ENCODE results near the gene NDUFS1.

The NDUFS1 gene

GRCh38 chr2:206075113-206075512 lies 84.1 kb downstream of the NDUFS1 start:
- Histone ChIP-seq H3K27me3 (no peaks in the 10 kb centered on the region), H3K27ac (no peak overlapping the region), H3K36me3 (peaks cover 8% of the 10 kb centered on the region), H3K4me3 (ENCODE audit: low read depth in 1 of 2, low read length in 1 of 2) (no peak overlapping the region), H3K9me3 (no peaks in the 10 kb centered on the region), H3K4me1 (ENCODE audit: control insufficient read depth in 1 of 2, insufficient read depth in 1 of 2, low read depth in 1 of 2, low read length in 1 of 2) (no peaks in the 10 kb centered on the region)
- TF ChIP-seq, protein P1, sequence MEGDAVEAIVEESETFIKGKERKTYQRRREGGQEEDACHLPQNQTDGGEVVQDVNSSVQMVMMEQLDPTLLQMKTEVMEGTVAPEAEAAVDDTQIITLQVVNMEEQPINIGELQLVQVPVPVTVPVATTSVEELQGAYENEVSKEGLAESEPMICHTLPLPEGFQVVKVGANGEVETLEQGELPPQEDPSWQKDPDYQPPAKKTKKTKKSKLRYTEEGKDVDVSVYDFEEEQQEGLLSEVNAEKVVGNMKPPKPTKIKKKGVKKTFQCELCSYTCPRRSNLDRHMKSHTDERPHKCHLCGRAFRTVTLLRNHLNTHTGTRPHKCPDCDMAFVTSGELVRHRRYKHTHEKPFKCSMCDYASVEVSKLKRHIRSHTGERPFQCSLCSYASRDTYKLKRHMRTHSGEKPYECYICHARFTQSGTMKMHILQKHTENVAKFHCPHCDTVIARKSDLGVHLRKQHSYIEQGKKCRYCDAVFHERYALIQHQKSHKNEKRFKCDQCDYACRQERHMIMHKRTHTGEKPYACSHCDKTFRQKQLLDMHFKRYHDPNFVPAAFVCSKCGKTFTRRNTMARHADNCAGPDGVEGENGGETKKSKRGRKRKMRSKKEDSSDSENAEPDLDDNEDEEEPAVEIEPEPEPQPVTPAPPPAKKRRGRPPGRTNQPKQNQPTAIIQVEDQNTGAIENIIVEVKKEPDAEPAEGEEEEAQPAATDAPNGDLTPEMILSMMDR (IDR thresholded peaks at IDR 0.05), result no peak

DNA sequence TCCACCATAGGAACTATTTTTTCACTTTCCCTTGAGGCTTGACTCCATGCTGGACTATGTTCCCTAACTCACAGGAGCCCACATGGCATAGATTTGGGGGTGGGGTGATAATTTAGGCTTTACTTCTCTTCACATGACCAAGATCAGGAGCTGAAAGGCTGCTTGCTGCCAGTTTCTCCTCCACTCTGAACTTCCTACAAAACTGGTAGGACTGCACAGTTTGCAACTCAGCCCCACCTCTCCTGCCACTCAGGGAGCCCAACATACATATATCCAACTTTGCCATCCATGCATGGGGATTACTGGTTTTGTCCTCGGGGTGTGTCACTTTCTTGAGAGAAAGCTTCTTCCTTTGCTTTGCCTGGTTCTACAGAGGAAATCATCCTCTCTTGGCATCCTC lies 87.4 kb downstream of the NDUFS1 start:
- TF ChIP-seq, protein P1 (IDR thresholded peaks at IDR 0.05), result no peak

DNA sequence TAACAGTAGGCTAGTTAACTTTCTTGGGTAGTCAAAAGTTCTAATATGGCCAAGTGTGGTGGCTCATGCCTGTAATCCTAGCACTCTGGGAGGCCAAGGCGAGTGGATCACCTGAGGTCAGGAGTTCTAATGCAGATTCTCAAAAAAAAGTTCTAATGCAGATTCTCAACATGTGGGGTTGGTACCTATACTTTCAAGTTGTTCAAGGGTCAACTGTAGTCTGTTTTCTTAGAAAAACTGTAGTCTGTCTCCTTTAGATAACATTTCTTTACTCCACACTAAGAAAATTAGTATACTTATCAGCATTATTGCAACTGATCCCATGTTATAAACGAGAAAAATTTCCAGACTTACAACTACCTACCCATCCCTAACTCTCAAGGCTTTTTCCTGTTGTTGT lies 89.8 kb downstream of the NDUFS1 start:
- no peak overlapping the region for H3K4me3 ChIP-seq (ENCODE audit: low read depth in 1 of 2, low read length in 1 of 2)
- H3K4me1 ChIP-seq (ENCODE audit: control insufficient read depth in 1 of 2, insufficient read depth in 1 of 2, low read depth in 1 of 2, low read length in 1 of 2), result no peaks in the 10 kb centered on the region
- H3K36me3 ChIP-seq, result peaks cover 7% of the 10 kb centered on the region
- H3K9me3 ChIP-seq, result no peaks in the 10 kb centered on the region
- TF ChIP-seq, protein P1 (IDR thresholded peaks at IDR 0.05), result no peak
- no peak overlapping the region for H3K27ac ChIP-seq
- H3K27me3 ChIP-seq, result no peaks in the 10 kb centered on the region

More for the DNA sequence above, 87.4 kb downstream of the NDUFS1 start:
- Histone ChIP-seq H3K4me3 (ENCODE audit: low read depth in 1 of 2, low read length in 1 of 2) (no peak overlapping the region), H3K27me3 (no peaks in the 10 kb centered on the region), H3K9me3 (no peaks in the 10 kb centered on the region), H3K27ac (no peak overlapping the region), H3K4me1 (ENCODE audit: control insufficient read depth in 1 of 2, insufficient read depth in 1 of 2, low read depth in 1 of 2, low read length in 1 of 2) (no peaks in the 10 kb centered on the region), H3K36me3 (peaks cover 8% of the 10 kb centered on the region)

- Histone ChIP-seq H3K9me3 (no peaks in the 10 kb centered on the region), H3K27ac (no peak overlapping the region), H3K4me3 (ENCODE audit: low read depth in 1 of 2, low read length in 1 of 2) (no peak overlapping the region), H3K36me3 (peaks cover 4% of the 10 kb centered on the region), H3K4me1 (ENCODE audit: control insufficient read depth in 1 of 2, insufficient read depth in 1 of 2, low read depth in 1 of 2, low read length in 1 of 2) (no peaks in the 10 kb centered on the region), H3K27me3 (no peaks in the 10 kb centered on the region)
- TF ChIP-seq, protein P1 (IDR thresholded peaks at IDR 0.05), result no peak
These were observed 91.0 kb downstream of the NDUFS1 start for GRCh38 chr2:206068207-206068606.

All from neutrophil (primary cell).